GM19035 (cell line): Measurements from ENCODE around the gene LIN54.
A peak's percentile ranks its signal among the peaks of the same experiment; 100 is the strongest.

Experiments
- ATAC-seq: cut with Tn5 transposase; IDR thresholded peaks from one replicate; pipeline ENCODE4 v1.9.1; 2021; ENCODE audit not compliant: unreplicated experiment

The LIN54 gene

GRCh38 chr4:82896755-82897154 is 113.9 kb downstream of the LIN54 start:
- ATAC-seq: no peak

- no peak for ATAC-seq
Measured at GRCh38 chr4:82893942-82894341, 116.7 kb downstream of the LIN54 start.

DNA sequence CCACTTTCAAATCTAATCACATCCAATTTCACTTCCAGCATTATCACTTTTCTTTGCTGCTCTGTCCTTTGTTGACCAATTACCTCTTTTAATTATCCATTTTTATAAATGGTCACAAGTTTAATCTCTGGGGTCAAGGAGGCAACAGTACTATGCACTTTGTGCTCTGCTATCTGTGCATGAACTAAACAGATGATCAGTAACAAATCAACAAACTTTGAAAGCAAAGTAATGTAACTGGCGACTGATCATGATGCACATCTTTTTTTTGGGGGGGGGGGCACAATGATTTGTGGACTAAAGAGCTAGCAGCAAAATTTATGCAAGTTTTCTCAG is 118.2 kb downstream of the LIN54 start:
- no peak for ATAC-seq

DNA sequence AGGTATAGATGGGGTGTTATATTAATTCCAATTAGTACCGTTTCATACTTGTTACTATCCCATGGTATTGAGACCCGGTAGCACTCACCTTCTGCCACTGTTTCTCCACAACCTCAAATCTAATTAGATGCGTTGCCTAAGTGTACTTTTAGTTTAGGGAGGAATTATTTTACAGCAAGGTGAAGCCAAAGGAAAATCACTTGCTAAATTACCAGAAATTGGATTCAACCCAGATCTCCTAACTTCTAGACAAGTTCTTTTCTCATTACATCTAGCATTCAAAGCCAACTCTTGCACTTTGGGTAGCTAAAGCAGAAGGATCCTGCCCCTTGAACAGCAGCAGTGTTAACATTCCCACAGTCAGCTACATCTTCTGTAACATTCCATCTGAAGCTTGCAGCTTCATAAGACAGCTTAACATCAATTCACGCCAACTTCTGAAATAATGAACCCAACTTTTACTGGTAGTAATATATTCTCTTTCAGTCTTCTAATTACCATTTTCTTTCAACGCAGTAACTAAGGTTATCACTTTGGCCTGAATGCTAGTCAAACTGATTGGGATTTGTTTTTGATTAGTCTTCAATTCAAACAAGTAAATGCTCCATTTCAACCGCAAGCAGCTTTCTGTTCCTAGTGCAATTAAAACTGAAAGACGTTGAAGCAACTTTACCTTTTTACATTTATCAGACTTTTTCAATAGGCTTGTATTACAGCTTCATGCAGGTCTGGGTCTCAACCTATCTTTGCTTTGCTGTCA is 118.7 kb downstream of the LIN54 start:
- no peak for ATAC-seq

DNA sequence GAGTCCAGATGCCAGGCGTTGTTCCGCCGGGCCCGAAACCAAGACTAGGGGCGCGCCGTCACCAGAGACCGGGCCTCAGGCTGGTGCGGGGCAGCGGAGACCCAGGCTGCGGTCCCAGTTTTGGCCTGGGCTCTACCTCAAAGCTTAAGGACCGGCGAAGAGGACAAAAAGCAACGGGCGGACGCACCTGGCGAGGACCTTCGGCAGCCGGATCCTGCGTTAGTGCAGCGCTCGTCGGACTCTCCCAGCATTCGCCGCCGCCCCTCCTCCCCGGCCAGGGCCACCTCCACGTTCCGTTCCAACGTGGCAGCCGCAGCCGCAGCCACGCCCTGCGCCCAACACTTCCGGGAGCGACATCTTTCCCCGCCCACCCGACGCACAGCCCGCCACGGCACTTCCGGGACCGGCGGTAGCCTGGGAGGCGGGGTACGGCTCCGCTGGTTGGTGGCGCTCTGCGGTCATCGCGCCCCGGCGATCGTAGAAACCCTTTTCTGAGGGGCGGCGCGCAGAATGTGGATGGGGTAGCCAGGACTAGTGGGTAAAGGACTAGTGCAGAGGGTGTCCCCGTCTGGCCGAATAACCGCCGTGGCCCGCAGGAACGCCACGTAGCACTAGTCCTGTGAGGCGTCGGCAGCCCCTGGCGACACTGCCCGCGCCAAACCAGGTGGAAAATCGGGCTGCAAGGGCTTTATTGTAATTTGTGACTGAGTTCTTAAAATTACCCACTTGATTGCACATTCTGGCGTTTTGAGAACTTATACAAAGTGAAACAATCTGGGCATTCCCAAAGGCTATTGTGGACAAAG is 119.5 kb downstream of the LIN54 start, which contains the start of gene SEC31A:
Gene SEC31A, minus strand, starts transcription at position 253 of the 806 bp plus-strand sequence. CDS start 9,217 bp downstream, outside the sequence.
- peak; percentile 92 for ATAC-seq

GRCh38 chr4:82890528-82890900 is 120.1 kb downstream of the LIN54 start:
- ATAC-seq: peak; percentile 5

DNA sequence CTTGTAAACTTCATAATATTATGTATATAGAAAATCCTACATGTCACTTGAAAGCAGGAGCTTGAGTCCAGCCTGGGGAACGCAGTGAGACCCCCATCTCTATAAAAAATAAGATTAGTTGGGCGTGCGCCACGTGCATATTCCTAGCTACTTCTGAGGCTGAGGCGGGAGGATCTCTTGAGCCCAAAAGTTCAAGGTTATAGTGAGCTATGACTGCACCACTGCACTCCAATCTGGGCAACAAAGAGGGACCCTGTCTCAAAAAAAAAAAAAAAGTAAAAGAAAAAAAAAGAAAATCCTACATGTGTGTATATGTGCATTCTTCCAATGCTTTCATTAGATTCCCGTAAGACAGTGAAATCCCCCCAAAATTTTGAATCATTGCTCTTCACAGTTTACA is 121.3 kb downstream of the LIN54 start:
- ATAC-seq: no peak

DNA sequence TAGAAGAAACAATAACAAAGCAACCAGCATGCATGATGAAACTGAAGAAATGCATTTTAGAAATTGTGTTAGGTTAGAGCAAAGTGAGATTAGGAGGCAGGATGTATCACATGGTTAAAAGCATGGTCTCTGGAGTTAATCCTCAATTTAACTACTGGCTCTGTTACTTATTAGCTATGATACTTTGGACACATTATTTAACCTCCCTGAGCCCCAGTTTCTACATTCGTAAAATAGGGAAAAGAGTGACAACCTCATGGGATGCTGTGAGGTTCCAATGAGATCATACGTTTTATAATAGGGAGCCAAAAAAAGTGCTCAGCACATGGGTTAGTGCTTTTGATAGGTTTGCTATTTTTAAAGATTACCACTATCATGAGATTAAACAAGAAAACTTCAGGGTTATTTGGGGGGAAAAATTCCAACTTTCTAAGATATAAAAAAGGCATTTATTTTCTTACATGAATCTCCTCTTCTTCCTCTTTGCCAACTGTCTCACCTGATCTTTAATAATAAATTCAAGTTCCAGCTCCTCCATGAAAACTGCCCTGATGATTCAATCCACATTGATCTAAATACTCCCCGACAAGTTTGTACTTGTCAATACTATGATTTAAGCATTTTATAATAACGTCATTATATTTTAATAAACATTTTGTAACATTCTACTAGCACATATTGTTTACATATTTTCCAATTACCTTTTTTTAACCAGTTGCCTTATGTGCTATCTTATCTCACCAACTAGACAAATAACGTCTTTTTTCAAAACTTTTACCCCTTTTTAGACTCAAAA is 124.3 kb downstream of the LIN54 start:
- ATAC-seq: no peak

GRCh38 chr4:82885410-82885809 is 125.2 kb downstream of the LIN54 start:
- ATAC-seq: no peak
